SK-N-SH treated with all-trans-retinoic acid at 6 μM for 48 hours (cell line): ENCODE results near the gene EP400.

Experiments used
- ATAC-seq: fragments of 200-7000 bp; cut with Tn5 transposase; 3 replicates; pipeline ENCODE4 v1.9.1; 2020; ENCODE audit warnings: mild to moderate bottlenecking, moderate library complexity
- ARNTL ChIP-seq: fragments of 450-650 bp; formaldehyde crosslinking; IDR thresholded peaks from 2 replicates; pipeline ENCODE4 v1.5.0; 2020; ENCODE audit warnings: low read depth, mild to moderate bottlenecking, moderate library complexity, borderline replicate concordance
- BACH2 ChIP-seq: fragments of 250-450 bp; sonication (Bioruptor Pico); IDR thresholded peaks from 2 replicates; pipeline ENCODE4 v1.9.0; 2021; ENCODE audit warnings: mild to moderate bottlenecking, borderline replicate concordance
- CSRNP3 ChIP-seq: fragments of 250-450 bp; sonication (Bioruptor Pico); IDR thresholded peaks from 2 replicates; pipeline ENCODE4 v1.5.1; 2021; ENCODE audit warnings: mild to moderate bottlenecking, moderate library complexity
- ESRRG ChIP-seq: fragments of 250-450 bp; sonication (Bioruptor Pico); IDR thresholded peaks from 2 replicates; pipeline ENCODE4 v1.6.1; 2021; ENCODE audit warnings: mild to moderate bottlenecking
- GLIS3 ChIP-seq: fragments of 250-450 bp; sonication (Bioruptor Pico); IDR thresholded peaks from 2 replicates; pipeline ENCODE4 v1.5.0; 2020; ENCODE audit warnings: mild to moderate bottlenecking, moderate library complexity
- ISL1 ChIP-seq: fragments of 250-450 bp; sonication (Bioruptor Pico); IDR thresholded peaks from 2 replicates; pipeline ENCODE4 v2.1.2; 2022; ENCODE audit warnings: mild to moderate bottlenecking, moderate library complexity
- OSR1 ChIP-seq: fragments of 250-450 bp; sonication (Bioruptor Pico); IDR thresholded peaks from 2 replicates; pipeline ENCODE4 v1.8.0; 2022; ENCODE audit warnings: moderate library complexity, mild to moderate bottlenecking, inconsistent platforms
- PATZ1 ChIP-seq: fragments of 250-450 bp; sonication (Bioruptor Pico); IDR thresholded peaks from 2 replicates; pipeline ENCODE4 v1.8.0; 2020; ENCODE audit warnings: mild to moderate bottlenecking, moderate library complexity, borderline replicate concordance
- SNAI2 ChIP-seq: fragments of 250-450 bp; sonication (Bioruptor Pico); IDR thresholded peaks from 2 replicates; pipeline ENCODE4 v1.5.0; 2020; ENCODE audit warnings: mild to moderate bottlenecking, moderate library complexity
- TCF4 ChIP-seq: fragments of 250-450 bp; sonication (Bioruptor Pico); IDR thresholded peaks from 2 replicates; pipeline ENCODE4 v1.8.0; 2021; ENCODE audit warnings: mild to moderate bottlenecking, moderate library complexity, borderline replicate concordance
- TOX ChIP-seq: fragments of 250-450 bp; sonication (Bioruptor Pico); IDR thresholded peaks from 2 replicates; pipeline ENCODE4 v1.8.0; 2021; ENCODE audit warnings: mild to moderate bottlenecking, moderate library complexity, borderline replicate concordance
- TSHZ2 ChIP-seq: fragments of 250-450 bp; sonication (Bioruptor Pico); IDR thresholded peaks from 2 replicates; pipeline ENCODE4 v1.5.0; 2020; ENCODE audit warnings: mild to moderate bottlenecking, moderate library complexity
- ZC3H10 ChIP-seq: fragments of 250-450 bp; sonication (Bioruptor Pico); IDR thresholded peaks from 2 replicates; pipeline ENCODE4 v1.5.1; 2021; ENCODE audit warnings: mild to moderate bottlenecking, moderate library complexity
- ZFP30 ChIP-seq: fragments of 450-650 bp; formaldehyde crosslinking; IDR thresholded peaks from 2 replicates; pipeline ENCODE4 v1.5.0; 2022; ENCODE audit warnings: mild to moderate bottlenecking, moderate library complexity
- ZNF8 ChIP-seq: fragments of 450-650 bp; formaldehyde crosslinking; IDR thresholded peaks from 2 replicates; pipeline ENCODE4 v1.5.0; 2020; ENCODE audit warnings: mild to moderate bottlenecking, moderate library complexity
- TF ChIP-seq, protein P1 (sequence below): fragments of 250-450 bp; sonication (Bioruptor Pico); IDR thresholded peaks from 2 replicates; pipeline ENCODE4 v1.5.1; 2020; ENCODE audit warnings: low read depth, mild to moderate bottlenecking, moderate library complexity
- TF ChIP-seq, protein P2 (sequence below): fragments of 250-450 bp; sonication (Bioruptor Pico); IDR thresholded peaks from 2 replicates; pipeline ENCODE4 v1.8.0; 2021; ENCODE audit warnings: low read depth, mild to moderate bottlenecking, moderate library complexity, borderline replicate concordance

Gene EP400

DNA sequence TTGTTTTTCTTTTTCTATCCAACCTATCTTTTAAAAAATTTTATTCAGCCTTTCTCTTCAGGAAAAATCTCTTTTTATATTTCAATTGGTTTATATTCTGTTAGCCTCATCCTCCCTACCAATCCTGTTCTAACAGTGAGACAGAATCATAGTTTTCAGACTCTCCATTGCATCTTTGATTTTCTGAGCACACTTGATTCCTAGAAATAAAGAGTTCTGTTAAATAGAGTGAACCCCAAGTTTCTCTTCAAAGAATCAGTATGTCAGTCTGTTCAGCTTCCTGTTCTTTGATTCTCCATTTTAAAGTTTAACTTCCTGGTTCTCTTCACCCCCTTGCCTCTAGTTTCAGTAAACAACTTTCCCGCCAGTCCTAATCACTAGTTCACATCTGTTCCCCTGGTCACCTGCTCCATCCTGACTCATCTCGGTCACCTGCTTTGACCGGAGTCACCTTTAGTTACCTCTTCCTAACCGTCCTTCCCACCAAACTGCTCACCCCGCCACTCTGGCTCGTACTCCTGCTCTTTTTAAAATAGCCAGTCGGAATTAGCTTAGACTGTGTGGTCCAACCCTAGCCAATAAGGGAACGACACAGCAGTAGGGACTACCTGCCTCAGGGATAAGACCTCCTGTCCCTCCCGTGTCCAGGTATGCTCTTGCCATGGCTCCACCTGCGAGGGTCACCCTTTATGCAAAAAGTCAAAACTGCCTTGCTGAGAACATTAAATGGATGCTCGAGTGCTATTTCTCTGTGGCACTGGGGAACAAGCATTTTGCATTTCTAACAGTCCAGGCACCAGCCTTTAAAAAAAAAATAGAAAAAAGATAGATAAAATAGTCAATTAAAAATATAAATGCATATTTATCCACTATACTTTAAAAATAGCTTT, 146.0 kb downstream of the EP400 start:
- ATAC-seq, result no peak

GRCh38 chr12:132099739-132100138, 150.0 kb downstream of the EP400 start:
- ATAC-seq, result no peak
- TF ChIP-seq ESRRG (CRISPR knock-in tag) (no peak), ARNTL (CRISPR knock-in tag) (no peak), PATZ1 (CRISPR knock-in tag) (no peak), ZC3H10 (no peak), ZNF8 (CRISPR knock-in tag) (no peak), TCF4 (CRISPR knock-in tag) (no peak), CSRNP3 (no peak), GLIS3 (CRISPR knock-in tag) (no peak), TOX (CRISPR knock-in tag) (no peak), SNAI2 (CRISPR knock-in tag) (no peak), OSR1 (CRISPR knock-in tag) (no peak), TSHZ2 (CRISPR knock-in tag) (no peak), ISL1 (CRISPR knock-in tag) (no peak)
- TF ChIP-seq, protein P1, sequence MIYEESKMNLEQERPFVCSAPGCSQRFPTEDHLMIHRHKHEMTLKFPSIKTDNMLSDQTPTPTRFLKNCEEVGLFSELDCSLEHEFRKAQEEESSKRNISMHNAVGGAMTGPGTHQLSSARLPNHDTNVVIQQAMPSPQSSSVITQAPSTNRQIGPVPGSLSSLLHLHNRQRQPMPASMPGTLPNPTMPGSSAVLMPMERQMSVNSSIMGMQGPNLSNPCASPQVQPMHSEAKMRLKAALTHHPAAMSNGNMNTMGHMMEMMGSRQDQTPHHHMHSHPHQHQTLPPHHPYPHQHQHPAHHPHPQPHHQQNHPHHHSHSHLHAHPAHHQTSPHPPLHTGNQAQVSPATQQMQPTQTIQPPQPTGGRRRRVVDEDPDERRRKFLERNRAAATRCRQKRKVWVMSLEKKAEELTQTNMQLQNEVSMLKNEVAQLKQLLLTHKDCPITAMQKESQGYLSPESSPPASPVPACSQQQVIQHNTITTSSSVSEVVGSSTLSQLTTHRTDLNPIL, result no peak
- TF ChIP-seq, protein P2, sequence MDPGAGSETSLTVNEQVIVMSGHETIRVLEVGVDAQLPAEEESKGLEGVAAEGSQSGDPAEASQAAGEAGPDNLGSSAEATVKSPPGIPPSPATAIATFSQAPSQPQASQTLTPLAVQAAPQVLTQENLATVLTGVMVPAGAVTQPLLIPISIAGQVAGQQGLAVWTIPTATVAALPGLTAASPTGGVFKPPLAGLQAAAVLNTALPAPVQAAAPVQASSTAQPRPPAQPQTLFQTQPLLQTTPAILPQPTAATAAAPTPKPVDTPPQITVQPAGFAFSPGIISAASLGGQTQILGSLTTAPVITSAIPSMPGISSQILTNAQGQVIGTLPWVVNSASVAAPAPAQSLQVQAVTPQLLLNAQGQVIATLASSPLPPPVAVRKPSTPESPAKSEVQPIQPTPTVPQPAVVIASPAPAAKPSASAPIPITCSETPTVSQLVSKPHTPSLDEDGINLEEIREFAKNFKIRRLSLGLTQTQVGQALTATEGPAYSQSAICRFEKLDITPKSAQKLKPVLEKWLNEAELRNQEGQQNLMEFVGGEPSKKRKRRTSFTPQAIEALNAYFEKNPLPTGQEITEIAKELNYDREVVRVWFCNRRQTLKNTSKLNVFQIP (CRISPR knock-in tag), result no peak

More for the DNA sequence above, 146.0 kb downstream of the EP400 start:
- no peak for TF ChIP-seq OSR1 (CRISPR knock-in tag)
- no peak for TF ChIP-seq BACH2
- no peak for TF ChIP-seq TCF4 (CRISPR knock-in tag)
- TF ChIP-seq, protein P2 (CRISPR knock-in tag), result no peak
- TF ChIP-seq ISL1 (CRISPR knock-in tag), result no peak
- no peak for TF ChIP-seq ZFP30 (CRISPR knock-in tag)
- TF ChIP-seq, all 23 proteins: peak for 0
